ENCODE results near the gene AFF1. TPM values are rescaled to one million over a fixed set of nuclear protein-coding genes. Genes with fewer than 3 reads are reported as not detected.
A peak's percentile ranks its signal among the peaks of the same experiment; 100 is the strongest.

AFF1 gene
- total RNA-seq, 4 donors from 2014 or later: 59.7 to 78.1 (median 65.9) TPM

DNA sequence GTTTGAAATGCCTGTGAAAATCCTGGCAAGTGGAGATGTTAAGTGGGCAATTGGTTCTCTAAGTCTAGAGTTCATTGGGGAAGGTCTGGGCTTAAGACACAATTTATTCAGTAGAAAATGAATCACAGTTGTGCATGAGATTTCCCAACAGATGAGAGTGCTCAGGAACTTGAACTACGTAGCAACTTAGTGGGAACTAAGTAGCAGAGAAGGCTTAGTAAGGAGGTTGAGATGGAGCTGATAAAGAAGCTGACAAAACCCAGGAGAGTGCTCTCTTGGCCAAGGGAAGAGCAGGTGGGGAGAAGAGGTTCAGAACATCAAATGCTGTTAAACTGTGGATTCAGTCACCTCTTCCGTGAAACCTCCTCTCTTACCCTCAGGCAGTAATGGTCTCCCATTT is 33.0 kb downstream of the AFF1 start:
- H3K36me3 ChIP-seq: no peaks in the 10 kb centered on the region
- peaks cover 0 to 22% (median 7%) of the 10 kb centered on the region in 3 donors for H3K4me1 ChIP-seq
- ATAC-seq: no peak
- H3K27me3 ChIP-seq: no peaks in the 10 kb centered on the region
- H3K4me3 ChIP-seq: no peak overlapping the region
- no peak for TF ChIP-seq POLR2AphosphoS5 (IDR thresholded peaks at IDR 0.05)
- no peak for TF ChIP-seq EP300 (IDR thresholded peaks at IDR 0.05)
- TF ChIP-seq, protein P1, sequence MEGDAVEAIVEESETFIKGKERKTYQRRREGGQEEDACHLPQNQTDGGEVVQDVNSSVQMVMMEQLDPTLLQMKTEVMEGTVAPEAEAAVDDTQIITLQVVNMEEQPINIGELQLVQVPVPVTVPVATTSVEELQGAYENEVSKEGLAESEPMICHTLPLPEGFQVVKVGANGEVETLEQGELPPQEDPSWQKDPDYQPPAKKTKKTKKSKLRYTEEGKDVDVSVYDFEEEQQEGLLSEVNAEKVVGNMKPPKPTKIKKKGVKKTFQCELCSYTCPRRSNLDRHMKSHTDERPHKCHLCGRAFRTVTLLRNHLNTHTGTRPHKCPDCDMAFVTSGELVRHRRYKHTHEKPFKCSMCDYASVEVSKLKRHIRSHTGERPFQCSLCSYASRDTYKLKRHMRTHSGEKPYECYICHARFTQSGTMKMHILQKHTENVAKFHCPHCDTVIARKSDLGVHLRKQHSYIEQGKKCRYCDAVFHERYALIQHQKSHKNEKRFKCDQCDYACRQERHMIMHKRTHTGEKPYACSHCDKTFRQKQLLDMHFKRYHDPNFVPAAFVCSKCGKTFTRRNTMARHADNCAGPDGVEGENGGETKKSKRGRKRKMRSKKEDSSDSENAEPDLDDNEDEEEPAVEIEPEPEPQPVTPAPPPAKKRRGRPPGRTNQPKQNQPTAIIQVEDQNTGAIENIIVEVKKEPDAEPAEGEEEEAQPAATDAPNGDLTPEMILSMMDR (IDR thresholded peaks at IDR 0.05): no peak
- TF ChIP-seq POLR2A (IDR thresholded peaks at IDR 0.05): no peak
- H3K27ac ChIP-seq: no peak overlapping the region
- WGBS, 2 donors (ENCODE audit: low coverage in 1 of 2): 91 to 96% methylated on average over 2 of the region's 2 CpGs
- H3K9me3 ChIP-seq: no peaks in the 10 kb centered on the region

- H3K36me3 ChIP-seq: no peaks in the 10 kb centered on the region
- no peak overlapping the region for H3K27ac ChIP-seq
- 46 to 80% methylated on average over 2 of the region's 2 CpGs for WGBS, 2 donors (ENCODE audit: low coverage in 1 of 2)
- H3K27me3 ChIP-seq: no peaks in the 10 kb centered on the region
- no peak for ATAC-seq
- no peaks in the 10 kb centered on the region for H3K9me3 ChIP-seq
- TF ChIP-seq, protein P1 (IDR thresholded peaks at IDR 0.05): no peak
- no peak for TF ChIP-seq EP300 (IDR thresholded peaks at IDR 0.05)
- H3K4me3 ChIP-seq: no peak overlapping the region
- H3K4me1 ChIP-seq: peaks cover 0 to 22% (median 7%) of the 10 kb centered on the region in 3 donors
Measured at GRCh38 chr4:86968547-86968946, 33.7 kb downstream of the AFF1 start.

DNA sequence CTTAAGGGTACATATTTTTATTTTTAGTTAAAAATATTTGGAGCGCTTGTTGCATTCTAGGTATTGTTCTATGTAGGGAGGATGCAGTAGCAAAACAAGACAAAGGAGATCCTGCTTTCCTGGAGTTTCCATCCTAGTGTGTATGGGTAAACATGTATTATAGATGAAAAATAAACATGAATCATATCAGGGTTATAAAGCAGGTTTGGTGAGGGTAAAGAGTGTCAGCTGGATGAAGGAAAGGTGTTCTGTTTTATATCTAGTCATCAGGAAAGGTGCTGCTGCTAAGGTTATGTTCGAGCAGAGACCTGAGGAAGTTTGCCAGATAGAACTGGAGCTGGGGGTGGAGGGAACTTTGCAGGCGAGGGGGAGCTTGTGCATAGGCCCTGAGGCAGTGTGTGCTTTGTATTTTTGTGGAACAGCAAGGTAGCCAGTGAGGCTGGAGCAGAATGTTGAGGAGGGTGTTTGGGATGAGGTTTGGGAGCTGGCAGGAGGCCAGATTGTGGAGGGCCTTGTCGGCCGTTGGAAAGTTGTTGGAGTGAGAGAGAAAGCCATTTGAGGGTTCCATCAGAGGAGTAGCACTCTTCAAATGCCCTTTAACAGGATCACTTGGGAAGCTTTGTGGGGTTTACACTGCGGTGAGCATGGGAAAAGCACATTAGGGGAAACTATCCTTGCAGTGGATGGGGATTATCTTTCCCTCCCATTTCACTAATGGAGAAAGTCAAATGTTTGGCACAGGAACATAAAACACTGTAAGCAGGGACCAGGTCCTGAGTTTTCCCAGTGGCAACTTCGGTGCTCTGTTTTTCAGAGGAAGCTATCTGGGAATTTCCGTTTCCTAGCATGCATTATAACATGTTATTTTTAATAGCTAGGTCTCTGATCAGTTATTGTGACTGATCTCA is 35.9 kb downstream of the AFF1 start:
- no peak for ATAC-seq
- Histone ChIP-seq H3K4me1 (peaks cover 0 to 22% (median 12%) of the 10 kb centered on the region in 3 donors), H3K36me3 (no peaks in the 10 kb centered on the region), H3K27me3 (no peaks in the 10 kb centered on the region), H3K4me3 (no peak overlapping the region), H3K9me3 (no peaks in the 10 kb centered on the region), H3K27ac (no peak overlapping the region)
- WGBS, 2 donors (ENCODE audit: low coverage in 1 of 2): 55 to 67% methylated on average over 6 of the region's 8 CpGs
- TF ChIP-seq POLR2A (IDR thresholded peaks at IDR 0.05): no peak

GRCh38 chr4:86971355-86971683 is 36.5 kb downstream of the AFF1 start:
- no peaks in the 10 kb centered on the region for H3K27me3 ChIP-seq
- H3K9me3 ChIP-seq: no peaks in the 10 kb centered on the region
- no peak overlapping the region for H3K27ac ChIP-seq
- TF ChIP-seq EP300 (IDR thresholded peaks at IDR 0.05) (no peak), POLR2A (IDR thresholded peaks at IDR 0.05) (no peak)
- peaks cover 0 to 22% (median 12%) of the 10 kb centered on the region in 3 donors for H3K4me1 ChIP-seq
- ATAC-seq: no peak
- H3K36me3 ChIP-seq: no peaks in the 10 kb centered on the region
- H3K4me3 ChIP-seq: no peak overlapping the region

- peak; percentile 36 for ATAC-seq
- peaks cover 0 to 27% (median 12%) of the 10 kb centered on the region in 3 donors for H3K4me1 ChIP-seq
- no peaks in the 10 kb centered on the region for H3K27me3 ChIP-seq
- H3K4me3 ChIP-seq: no peak overlapping the region
- no peaks in the 10 kb centered on the region for H3K9me3 ChIP-seq
- no peaks in the 10 kb centered on the region for H3K36me3 ChIP-seq
- TF ChIP-seq, protein P1 (IDR thresholded peaks at IDR 0.05): no peak
- no peak overlapping the region for H3K27ac ChIP-seq
- 63 to 71% methylated on average over 3 of the region's 3 CpGs for WGBS, 2 donors (ENCODE audit: low coverage in 1 of 2)
Measured at GRCh38 chr4:86972997-86973396, 38.2 kb downstream of the AFF1 start.

GRCh38 chr4:86973668-86974067 is 38.9 kb downstream of the AFF1 start:
- Histone ChIP-seq H3K9me3 (no peaks in the 10 kb centered on the region), H3K4me1 (peaks cover 0 to 27% (median 9%) of the 10 kb centered on the region in 3 donors), H3K36me3 (no peaks in the 10 kb centered on the region), H3K4me3 (no peak overlapping the region), H3K27ac (no peak overlapping the region), H3K27me3 (no peaks in the 10 kb centered on the region)
- TF ChIP-seq POLR2AphosphoS5 (IDR thresholded peaks at IDR 0.05) (no peak), EP300 (IDR thresholded peaks at IDR 0.05) (no peak)
- ATAC-seq: no peak
- 73 to 75% methylated on average over 3 to 4 of the region's 4 CpGs for WGBS, 2 donors (ENCODE audit: low coverage in 1 of 2)

All from gastroesophageal sphincter (tissue), 4 donors.